GM19035 (cell line): Measurements from ENCODE around the gene CAMK1D.
A peak's percentile ranks its signal among the peaks of the same experiment; 100 is the strongest.
"Not testable (repeated sequence)": the region's sequence is repeated elsewhere in the genome, so short reads cannot be mapped to it uniquely, and the experiment has no call there.

Experiments used
- ATAC-seq: cut with Tn5 transposase; IDR thresholded peaks from one replicate; pipeline ENCODE4 v1.9.1; 2021; ENCODE audit not compliant: unreplicated experiment

The CAMK1D gene

DNA sequence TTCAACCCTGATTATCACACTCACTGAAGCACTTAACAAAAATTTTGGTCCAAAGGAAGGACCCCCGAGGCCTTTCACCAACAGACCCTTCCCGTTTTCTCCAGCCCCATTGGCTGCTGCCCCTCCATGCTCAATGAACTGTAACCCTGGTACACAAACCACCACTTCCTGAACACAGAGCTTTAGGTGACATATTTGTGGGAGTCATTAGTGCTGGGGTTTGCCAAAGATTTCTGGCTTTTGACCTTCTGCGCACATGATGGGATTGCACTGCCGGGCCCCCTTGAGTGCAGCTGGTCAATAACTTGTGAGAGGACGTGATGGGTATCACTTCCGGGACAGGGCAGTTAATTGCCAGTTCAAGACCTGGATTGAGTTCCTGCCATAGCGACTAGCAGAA lies 9.0 kb upstream of the CAMK1D start:
- no peak for ATAC-seq

DNA sequence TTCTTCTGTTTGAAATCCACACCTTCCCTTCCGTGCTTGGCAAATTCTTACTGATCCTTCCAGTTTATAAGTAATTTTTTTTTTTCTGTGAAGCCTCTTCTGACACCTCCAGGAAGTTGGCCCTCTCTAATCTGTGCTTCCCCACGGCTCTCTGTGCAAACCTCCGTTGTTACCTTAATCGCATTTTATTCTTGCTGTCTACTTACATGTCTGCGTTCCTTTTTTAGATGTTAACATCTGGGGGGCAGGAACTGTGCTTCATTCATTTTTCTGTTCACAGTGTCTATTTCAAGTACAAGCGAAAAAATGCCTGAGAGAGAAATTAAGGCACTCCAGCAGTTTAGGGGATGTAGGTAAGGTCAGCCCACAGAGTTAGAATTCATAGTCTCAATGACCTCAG lies 8.4 kb upstream of the CAMK1D start:
- ATAC-seq: no peak

DNA sequence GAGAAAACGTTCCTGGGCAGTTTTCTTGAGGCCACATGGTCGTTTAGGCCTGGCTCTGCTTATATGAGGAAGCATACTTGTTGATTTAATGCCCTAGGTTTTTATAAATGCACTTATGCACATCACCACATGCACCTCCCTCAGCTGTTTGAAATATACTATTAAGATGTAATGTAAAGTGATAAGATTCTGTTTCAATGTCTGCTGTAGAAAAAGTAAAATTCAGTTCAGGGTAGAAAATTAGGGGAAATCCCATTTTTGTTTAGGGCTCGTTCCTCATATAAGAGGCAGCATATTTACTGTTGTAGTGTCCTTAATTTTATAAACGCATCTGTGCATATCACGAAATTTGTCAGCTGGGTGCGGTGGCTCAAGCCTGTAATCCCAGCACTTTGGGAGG lies 7.8 kb upstream of the CAMK1D start:
- no peak for ATAC-seq

DNA sequence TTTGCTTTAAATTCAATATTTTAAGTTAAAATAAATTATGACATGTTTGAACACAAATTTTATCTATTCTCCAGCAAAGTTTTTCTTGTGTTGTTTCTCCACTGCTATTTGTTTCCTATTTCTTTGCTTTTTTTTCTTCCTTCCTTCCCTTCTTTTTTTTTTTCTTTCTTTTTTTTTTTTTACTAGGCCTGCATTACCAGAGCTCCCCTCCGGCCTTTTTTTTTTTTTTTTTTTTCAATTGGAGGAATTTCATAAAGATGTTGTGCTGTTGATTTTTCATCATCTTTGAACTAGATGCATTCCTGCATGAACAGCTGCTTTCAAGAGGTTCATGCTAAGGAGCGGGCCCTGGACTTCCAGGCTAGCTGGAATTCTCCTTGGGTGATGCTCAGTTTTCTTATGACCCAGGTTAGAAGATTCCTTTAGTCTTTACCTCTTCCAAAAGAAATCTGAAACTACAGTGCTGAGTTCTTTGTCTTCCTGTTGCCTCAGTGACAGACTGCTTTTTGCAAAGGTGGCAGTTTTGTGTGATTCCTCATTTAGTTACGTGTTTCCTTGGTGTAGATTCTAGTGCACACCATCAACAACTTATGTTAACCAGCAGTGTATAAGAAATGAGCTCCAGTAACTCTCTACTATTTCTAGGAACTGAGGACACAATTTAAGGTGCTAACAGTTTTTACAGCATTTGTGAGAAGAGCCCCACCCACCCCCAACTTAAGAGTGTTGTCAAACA lies 4.8 kb upstream of the CAMK1D start:
- no peak for ATAC-seq

DNA sequence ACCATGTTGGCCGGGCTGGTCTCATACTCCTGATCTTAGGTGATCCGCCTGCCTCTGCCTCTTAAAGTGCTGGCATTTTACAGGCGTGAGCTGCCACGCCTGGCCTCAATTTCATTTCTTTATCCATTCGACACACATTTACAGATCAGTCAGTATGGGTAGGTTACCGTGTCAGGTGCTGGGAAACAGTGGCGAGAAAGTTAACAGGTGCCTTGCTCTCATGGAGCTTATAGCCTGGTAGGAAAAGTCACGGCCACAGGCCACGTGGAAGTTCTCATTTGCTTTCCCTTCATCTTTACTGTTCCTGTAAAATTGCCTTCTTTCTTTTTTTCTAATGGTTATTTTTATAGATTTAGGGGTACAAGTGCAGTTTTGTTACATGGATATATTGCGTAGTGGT lies 2.6 kb upstream of the CAMK1D start:
- ATAC-seq: no peak

DNA sequence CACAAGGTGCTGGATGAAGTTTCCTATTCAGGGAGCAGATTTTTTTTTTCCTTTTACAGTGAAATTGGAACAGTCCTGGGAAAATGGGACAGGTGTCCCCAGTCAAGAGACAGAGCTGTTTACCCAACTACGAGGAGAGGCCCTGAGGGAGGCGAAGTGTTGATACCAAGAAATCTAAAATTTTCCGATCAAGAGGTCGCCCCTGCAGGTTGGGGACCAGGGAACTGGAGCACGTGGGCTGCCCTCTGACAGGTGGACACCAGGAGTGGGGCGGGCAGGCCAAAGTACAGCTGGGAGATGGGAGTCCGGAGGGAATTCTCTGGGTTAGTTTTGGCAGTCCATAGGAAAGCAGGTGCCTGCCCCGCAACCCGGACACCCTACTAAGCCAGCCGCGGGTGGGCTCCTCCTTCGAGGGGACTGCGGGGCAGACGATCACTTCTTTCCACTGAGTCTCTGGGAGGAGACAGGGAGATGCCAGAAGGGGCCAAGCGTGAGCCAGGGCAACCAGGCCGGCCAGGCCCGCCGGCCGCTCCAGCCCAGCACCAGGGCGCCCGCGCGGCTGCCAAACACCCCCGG lies 965 bp upstream of the CAMK1D start:
- ATAC-seq: no peak

DNA sequence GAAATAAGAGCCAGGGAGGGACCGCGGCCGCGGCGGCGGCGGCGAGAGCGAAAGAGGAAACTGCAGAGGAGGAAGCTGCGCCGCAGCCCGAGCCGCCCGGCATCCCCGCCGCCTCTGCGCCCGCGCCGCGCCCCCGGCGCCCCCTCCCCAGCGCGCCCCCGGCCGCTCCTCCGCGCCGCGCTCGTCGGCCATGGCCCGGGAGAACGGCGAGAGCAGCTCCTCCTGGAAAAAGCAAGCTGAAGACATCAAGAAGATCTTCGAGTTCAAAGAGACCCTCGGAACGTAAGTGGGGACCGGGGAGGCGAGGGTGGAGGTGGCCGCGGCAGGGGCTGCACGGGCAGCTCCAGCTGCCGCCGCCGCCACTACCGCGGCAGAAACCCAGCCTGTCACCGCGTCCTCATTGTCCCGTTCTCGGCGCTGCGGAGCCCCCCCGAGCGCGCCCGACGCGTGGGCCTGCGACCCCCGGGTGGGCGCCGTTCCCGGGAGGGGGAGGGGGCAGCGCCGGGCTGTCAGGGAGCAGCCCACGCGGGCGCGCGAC lies 351 bp downstream of the CAMK1D start:
- peak; percentile 8 for ATAC-seq

DNA sequence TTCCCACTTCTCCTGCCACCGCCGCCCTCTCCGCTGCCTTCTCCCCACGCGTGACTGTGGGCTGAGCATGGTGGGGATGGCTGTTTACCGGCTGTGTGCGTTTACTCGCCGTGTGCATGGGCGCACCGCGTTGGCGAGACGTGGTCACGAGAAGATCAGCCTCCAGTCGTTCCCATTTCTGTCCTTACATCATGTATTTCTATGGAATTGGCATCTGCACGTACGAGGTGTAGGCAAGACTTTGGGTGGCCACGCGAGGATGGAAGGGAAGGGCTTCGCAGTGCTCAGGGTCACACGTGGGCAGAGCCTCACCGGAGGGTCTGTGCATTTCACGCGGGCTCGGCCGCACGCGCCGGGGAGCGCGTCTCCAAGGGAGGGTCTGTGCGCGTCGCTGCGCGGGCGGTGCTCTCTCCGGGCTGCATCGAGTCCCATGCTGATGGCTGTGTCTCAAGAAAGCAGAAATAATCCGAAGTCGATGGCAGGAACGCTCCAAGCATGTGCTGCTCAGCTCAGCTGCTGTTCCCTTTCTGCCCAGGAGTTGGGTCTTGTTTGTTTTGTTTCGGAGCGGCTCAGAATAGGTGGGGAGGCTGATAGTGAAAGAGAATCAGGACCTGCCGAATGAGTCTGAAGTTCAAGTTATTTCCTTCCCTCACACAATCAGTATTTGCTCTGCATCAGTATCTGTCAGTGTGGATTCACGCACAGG lies 973 bp downstream of the CAMK1D start:
- ATAC-seq: no peak

DNA sequence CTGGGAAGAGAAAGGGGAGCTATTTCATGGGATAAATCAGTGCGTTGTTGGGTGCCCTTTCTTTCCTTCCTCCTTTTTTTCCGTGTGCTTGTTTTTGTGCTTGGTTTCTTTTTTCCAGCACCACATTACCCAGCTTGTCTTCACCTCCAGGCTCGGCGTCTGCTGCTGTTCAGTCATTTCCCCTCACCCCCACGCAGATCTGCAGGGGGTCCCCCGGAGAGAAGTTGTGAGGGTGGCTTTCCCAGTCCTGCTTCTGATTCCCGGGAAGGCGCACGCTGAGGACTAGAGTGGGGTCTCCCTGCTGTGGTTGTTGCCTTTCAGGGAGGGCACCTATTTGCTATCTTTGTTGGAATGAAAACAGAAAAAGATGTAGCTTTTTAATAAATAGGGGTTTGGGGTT lies 1.6 kb downstream of the CAMK1D start:
- no peak for ATAC-seq

DNA sequence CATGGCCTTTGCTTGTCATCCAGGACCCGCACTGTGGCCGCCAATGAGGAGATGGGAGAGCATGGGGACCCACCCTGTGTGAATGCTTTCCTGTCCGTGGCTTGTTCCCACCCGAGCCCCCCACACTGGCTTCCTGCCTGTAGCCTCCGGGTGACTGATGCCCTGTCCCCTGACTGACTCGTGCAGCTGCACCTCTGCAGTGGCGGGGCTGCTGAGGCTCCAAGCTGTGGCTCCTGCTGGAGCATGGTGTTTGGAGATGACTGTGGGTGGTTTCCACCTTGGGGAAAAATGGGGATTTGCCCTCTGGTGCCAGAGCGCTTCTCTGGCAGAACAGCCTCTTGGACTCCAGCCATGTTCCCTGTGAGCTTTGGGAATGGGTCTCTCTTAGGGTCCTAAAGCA lies 2.1 kb downstream of the CAMK1D start:
- ATAC-seq: no peak

DNA sequence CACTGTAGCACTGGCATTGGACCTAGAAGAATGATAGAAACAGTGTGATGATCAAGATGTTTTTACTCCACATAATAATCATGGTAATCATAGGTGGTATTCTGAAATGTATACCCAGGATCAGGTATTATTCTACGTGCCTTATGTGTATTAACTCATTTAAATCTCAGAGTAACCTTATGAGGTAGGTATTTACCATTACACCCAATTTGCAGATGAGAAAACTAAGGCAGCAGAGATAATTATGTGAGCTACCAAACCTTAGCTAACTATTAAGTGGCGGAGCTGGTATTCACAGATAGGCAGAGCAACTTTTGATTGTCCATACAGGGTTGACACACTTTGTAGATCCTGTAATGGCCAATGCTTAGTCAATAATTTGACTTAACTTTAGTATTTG lies 2.5 kb downstream of the CAMK1D start:
- no peak for ATAC-seq

DNA sequence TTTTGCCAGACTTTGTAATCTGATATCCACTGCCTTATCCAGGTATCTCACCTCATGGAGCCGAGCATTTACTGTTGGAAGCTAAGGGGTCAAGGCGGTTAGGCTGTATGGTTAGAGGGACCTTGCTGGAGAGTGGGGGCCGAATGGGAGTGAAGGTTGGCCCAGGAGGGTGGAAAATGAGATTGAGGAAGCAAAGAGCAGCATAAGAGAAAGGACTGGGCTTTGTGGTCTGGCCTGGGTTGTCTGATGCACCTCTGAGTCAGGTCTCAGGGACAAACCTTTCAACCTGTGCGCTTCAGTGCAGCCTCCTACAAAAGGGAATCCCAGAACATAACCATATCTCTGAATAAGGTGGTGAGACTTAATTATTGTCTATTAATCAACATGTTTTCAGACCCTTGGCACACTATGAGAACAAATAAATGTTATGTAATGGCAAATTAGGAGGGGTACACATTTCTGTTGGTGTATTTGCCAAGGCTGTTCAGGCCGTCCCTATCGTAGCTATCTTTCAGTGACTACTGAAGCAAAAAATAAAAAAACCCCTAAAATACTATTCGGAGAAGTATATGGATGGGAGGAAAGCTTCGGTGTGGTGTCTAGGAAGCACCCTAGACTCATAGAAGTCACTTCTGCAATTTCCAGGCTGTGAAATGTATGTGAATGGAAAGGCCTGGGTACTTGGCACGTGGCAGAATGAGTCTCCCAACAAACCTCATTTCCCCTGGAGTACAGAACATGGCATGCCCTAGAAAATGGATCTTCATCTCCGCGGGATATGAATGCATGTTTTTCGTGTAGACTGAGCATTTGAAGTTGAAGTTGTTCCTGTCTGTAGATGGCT lies 4.3 kb downstream of the CAMK1D start:
- ATAC-seq: no peak

DNA sequence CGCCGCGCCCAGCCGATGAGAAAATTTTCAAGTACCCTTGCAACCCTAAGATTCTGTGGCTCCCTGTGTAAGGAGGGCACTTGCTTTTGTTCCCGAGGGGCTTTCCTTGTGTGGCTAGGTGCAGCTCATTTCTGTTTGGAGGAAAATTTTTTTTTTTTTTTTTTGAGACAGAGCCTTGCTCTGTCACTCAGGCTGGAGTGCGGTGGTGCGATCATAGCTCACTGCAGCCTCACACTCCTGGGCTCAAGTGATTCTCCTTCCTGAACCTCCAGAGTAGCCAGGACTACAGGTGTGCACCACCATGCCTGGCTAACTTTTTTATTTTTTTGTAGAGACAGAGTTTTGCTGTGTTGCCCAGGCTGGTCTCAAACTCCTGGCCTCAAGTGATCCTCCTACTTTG lies 5.3 kb downstream of the CAMK1D start:
- ATAC-seq: not testable (repeated sequence)

DNA sequence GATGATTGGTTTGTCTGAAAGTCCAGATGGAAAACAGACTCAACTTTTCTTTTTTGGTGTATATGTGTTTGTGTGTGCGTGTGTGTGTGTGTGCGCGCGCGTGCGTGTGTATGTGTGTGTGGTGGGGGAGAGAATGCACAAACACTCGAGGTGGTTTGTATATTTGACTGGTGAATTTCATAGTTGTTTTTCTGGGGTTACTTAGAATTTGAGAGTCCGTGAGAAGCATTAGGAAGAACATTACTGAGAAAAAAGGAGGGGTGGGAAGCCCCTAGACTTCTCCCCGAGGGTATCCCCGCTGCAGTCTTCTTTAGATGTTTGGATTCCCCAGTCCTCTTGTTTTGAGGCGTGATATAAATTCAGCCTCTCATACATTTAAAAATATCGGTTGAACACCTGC lies 6.0 kb downstream of the CAMK1D start:
- ATAC-seq: no peak

DNA sequence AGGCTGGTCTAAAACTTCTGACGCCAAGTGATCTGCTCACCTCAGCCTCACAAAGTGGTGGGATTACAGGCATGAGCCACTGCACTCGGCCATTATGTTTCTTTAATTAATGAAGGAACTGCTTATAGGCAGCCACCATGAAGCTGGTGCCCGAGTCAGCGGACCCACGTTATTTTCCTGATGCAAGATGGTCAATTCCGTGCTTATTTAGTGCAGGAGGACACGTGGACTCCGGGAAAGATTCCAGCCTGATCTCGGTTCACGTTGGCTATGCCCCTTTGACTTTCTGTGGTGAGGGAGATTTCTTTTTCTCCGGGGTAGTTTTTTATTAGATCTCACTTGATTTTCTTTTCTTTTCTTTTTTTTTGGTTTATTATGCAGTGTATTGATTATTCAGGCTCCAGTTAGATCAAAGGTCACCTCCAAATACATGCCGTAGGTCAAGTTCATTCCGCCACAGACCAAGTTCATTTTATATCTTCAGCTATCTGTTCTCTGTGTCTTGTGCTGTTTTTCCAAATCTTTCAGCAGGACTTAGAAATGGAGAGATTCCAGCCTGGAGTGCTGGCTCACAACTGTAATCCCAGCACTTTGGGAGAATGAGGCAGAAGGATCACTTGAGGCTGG lies 8.3 kb downstream of the CAMK1D start:
- no peak for ATAC-seq

DNA sequence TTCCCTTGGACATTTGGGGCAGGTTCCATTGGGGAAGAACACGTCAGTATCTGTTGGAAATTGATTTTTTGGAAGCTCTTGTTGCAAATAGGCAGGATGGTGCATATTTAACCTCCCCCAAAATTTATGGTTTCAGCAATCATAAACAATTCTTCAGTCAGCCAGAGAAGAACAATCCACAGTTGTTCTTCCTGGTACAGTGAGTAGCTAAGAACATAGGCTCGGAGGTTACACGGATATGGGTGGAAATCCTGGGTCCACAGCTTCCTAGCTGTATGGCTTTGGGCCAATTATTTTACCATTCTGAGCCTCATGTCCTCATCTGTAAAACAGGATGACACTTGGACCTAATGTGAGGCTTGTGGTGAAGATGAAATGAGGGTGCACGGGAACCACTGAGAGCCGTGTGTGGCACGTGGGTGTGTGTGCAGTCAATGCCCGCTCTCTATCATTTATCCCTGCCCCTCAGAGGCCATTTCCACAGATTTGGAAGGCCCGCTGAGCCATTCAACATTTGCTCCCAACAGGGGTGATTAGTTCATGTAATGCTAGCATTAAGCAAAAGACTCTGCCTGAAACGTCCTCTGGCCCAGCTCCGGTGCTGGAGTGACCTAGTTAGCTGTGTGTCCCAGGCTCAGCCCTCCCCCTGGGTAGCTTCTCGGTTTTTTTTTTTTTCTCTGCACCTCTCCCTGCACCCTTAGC lies 9.7 kb downstream of the CAMK1D start:
- ATAC-seq: no peak

DNA sequence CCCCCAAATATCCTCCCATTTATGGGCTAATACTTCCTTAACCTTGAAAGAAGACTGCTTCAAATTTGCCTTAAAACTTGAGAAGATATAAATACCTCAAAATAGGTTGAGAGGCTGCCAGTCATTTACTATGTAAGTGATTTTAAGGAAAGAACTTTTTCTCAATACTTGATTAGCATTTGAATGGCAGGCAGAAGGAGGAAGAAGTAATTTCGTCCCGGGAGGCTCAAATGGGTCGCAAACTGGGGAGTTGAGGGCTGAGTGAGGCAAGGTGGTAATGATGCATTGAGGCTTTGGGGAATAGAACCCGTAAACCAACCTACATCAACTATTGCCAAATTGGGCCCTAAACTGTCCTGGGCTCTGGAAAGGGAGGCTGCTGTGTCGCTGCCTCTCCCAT lies 11.1 kb downstream of the CAMK1D start:
- ATAC-seq: no peak

DNA sequence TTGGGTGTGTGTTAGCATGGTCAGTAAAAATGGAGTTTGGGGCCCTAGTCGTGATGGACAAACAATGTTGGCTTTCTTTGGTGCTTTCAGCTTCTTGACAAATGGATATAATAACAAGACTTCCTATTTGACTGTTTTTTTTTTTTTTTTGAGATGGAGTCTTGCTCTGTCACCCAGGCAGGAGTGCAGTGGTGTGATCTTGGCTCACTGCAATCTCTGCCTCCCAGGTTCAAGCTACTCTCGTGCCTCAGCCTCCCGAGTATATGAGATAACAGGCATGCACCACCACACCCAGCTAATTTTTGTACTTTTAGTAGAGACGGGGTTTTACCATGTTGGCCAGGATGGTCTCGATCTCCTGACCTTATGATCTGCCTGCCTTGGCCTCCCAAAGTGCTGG lies 11.8 kb downstream of the CAMK1D start:
- ATAC-seq: not testable (repeated sequence)

DNA sequence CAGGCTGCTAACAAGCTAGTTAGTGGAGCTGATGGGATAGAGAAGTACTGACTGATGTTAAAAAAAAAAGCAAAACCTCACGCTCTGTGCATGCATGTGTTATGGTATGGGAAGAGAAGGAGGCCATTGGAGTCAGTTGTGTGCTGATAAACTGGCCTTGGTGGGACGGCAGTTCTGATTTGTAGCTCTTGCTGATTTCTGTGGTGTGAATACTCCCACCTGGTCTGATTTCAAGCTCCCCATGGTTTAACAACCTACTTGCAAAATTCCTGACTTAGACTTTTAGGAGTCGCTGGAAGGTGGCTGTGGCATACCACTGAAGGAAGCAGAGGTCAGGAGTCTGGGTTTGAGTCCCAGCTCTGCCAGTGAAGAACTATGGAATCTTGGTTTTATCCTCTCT lies 15.2 kb downstream of the CAMK1D start:
- no peak for ATAC-seq

DNA sequence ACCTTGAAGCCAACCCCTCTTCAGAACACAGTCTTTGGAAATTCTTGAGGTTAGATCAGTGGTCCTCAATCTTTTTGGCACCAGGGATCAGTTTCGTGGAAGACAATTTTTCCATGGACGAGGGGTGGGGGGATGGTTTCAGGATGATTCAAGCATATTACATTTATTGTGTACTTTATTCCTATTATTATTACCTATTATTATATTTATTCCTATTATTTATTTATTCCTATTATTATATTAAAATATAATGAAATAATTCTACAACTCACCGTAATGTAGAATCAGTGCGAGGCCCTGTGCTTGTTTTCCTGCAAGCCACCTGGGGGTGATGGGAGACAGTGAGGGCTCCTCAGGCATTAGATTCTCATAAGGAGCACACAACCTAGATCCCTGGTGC lies 17.9 kb downstream of the CAMK1D start:
- ATAC-seq: no peak
